ENCODE results near the gene PDE7B.

Gene PDE7B

DNA sequence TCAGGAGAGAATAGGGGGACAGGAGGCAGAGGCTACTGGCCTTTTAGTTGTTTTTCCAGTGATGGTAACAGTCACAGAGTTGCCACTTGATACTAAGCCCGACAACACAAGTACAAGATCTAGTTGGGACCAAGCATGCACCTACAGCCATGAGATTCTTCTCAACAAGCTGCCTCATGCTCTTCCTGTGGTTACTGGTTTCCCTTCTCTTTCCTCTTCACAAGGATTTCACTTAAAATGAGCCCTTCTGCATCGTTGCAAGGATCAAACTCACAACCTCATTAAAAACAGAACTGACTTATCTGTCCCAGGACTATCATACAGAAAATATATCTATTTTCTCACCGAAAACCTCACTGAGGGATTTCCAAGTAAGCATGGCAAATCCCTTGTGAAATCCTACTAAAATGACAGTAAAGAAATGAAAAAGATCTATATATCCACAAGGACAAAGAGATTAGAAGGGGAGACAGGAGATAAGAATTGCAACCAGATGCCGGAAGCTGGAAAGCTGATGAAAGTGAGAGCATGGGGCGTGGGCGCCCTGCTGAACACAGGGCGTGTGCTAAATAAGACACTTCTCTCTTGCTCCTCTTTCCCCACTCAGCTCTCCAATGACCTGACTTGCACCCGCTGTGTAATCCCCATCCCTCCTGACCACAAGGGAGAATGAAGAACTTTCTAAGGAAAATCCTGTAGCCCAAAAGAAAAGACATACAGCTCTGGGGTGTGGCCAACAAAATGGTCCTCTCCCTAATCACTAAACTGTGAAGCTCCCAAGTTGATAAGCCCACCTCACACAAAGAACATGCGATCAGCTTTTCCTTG, 385.2 kb downstream of the PDE7B start:
- peaks cover 15% of the 10 kb centered on the region for H3K4me1 ChIP-seq (ENCODE audit: insufficient read depth, low read length, poor library complexity, severe bottlenecking)
- no peaks in the 10 kb centered on the region for H4K20me1 ChIP-seq (ENCODE audit: insufficient read depth, low read length, poor library complexity, severe bottlenecking)
- TF ChIP-seq, protein P1, sequence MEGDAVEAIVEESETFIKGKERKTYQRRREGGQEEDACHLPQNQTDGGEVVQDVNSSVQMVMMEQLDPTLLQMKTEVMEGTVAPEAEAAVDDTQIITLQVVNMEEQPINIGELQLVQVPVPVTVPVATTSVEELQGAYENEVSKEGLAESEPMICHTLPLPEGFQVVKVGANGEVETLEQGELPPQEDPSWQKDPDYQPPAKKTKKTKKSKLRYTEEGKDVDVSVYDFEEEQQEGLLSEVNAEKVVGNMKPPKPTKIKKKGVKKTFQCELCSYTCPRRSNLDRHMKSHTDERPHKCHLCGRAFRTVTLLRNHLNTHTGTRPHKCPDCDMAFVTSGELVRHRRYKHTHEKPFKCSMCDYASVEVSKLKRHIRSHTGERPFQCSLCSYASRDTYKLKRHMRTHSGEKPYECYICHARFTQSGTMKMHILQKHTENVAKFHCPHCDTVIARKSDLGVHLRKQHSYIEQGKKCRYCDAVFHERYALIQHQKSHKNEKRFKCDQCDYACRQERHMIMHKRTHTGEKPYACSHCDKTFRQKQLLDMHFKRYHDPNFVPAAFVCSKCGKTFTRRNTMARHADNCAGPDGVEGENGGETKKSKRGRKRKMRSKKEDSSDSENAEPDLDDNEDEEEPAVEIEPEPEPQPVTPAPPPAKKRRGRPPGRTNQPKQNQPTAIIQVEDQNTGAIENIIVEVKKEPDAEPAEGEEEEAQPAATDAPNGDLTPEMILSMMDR (conservative IDR thresholded peaks at IDR 0.05; ENCODE audit: low read length) = no peak
- no peak for TF ChIP-seq EZH2phosphoT487 (IDR thresholded peaks at IDR 0.05; ENCODE audit: borderline replicate concordance)
- peak overlapping the region; percentile 20 for H3K9ac ChIP-seq (ENCODE audit: low read depth, low read length, poor library complexity, severe bottlenecking)
- peak overlapping the region; percentile 63 for H3K4me2 ChIP-seq (ENCODE audit: low read depth, low read length, poor library complexity, severe bottlenecking)
- H3K4me3 ChIP-seq (ENCODE audit: low read length, poor library complexity, severe bottlenecking) = peak overlapping the region; percentile 35
- H3K27me3 ChIP-seq (ENCODE audit: insufficient read depth, low read length, poor library complexity, severe bottlenecking) = no peaks in the 10 kb centered on the region
- H3K9me3 ChIP-seq (ENCODE audit: insufficient read depth, low read depth, low read length) = no peaks in the 10 kb centered on the region
- H3K79me2 ChIP-seq (ENCODE audit: insufficient read depth, low read length) = no peaks in the 10 kb centered on the region
- H3K36me3 ChIP-seq (ENCODE audit: insufficient read depth, low read length) = peaks cover 16% of the 10 kb centered on the region
- H2AFZ ChIP-seq (ENCODE audit: low read length) = no peak overlapping the region
- H3K9me2 ChIP-seq (replicated peaks; ENCODE audit: low read depth, low read length) = no peaks in the 10 kb centered on the region
- H3F3A ChIP-seq (ENCODE audit: low read depth) = no peaks in the 10 kb centered on the region

DNA sequence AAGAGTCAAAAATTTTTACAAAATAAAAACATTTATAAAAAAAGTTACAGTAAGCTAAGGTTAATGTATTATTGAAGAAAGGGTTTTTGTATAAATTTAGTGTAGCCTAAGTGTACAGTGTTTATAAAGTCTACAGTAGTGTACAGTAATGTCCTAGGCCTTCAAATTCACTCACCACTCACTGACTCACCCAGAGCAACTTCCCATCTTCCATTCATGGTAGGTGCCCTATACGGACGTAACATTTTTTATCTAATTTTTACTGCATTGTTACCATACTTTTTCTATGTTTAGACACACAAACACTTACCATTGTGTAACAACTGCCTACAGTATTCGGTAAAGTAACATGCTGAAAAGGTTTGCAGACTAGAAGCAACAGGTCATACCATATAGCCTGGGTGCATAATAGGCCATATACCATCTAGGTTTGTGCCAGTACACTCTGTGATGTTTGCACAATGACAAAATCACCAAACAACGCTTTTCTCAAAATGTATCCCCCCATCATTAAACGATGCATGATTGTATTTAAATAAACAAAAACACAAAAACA, 392.6 kb downstream of the PDE7B start:
- Histone ChIP-seq H3K4me3 (ENCODE audit: low read length, poor library complexity, severe bottlenecking) (no peak overlapping the region), H2AFZ (ENCODE audit: low read length) (no peak overlapping the region), H3K4me1 (ENCODE audit: insufficient read depth, low read length, poor library complexity, severe bottlenecking) (peaks cover 18% of the 10 kb centered on the region), H3K27me3 (ENCODE audit: insufficient read depth, low read length, poor library complexity, severe bottlenecking) (no peaks in the 10 kb centered on the region), H3K36me3 (ENCODE audit: insufficient read depth, low read length) (peaks cover 33% of the 10 kb centered on the region), H3K9me2 (replicated peaks; ENCODE audit: low read depth, low read length) (no peaks in the 10 kb centered on the region), H3K79me2 (ENCODE audit: insufficient read depth, low read length) (peaks cover 25% of the 10 kb centered on the region), H3F3A (ENCODE audit: low read depth) (no peaks in the 10 kb centered on the region), H3K9ac (ENCODE audit: low read depth, low read length, poor library complexity, severe bottlenecking) (no peak overlapping the region), H4K20me1 (ENCODE audit: insufficient read depth, low read length, poor library complexity, severe bottlenecking) (no peaks in the 10 kb centered on the region), H3K4me2 (ENCODE audit: low read depth, low read length, poor library complexity, severe bottlenecking) (no peak overlapping the region), H3K9me3 (ENCODE audit: insufficient read depth, low read depth, low read length) (no peaks in the 10 kb centered on the region)
- TF ChIP-seq, protein P1 (conservative IDR thresholded peaks at IDR 0.05; ENCODE audit: low read length) = no peak
- no peak for TF ChIP-seq EZH2phosphoT487 (IDR thresholded peaks at IDR 0.05; ENCODE audit: borderline replicate concordance)
